ENCODE data around the gene GAP43. TPM values are rescaled to one million over a fixed set of nuclear protein-coding genes. Genes with fewer than 3 reads are reported as not detected.

The GAP43 gene
- total RNA-seq, 1 donor from 2014 or later: 5.7 TPM

GRCh38 chr3:115651087-115651486 is 27.8 kb downstream of the GAP43 start:
- peaks cover 6% of the 10 kb centered on the region for H3K9me3 Mint-ChIP-seq
- no peak for TF ChIP-seq CTCF (IDR thresholded peaks at IDR 0.05; ENCODE audit: unreplicated experiment)

GRCh38 chr3:115651599-115651998 is 28.3 kb downstream of the GAP43 start:
- no peak for DNase-seq (ENCODE audit: low spot score in 2 of 2, unreplicated experiment in 2 of 2)
- Mint-ChIP-seq H3K4me3 (no peak overlapping the region), H3K4me1 (peaks cover 4% of the 10 kb centered on the region), H3K36me3 (no peaks in the 10 kb centered on the region), H3K27me3 (ENCODE audit: low read depth) (no peaks in the 10 kb centered on the region), H3K27ac (no peak overlapping the region), H3K9me3 (peaks cover 6% of the 10 kb centered on the region)
- no peak for TF ChIP-seq CTCF (IDR thresholded peaks at IDR 0.05; ENCODE audit: unreplicated experiment)

More at GRCh38 chr3:115651087-115651486, 27.8 kb downstream of the GAP43 start:
- H3K36me3 Mint-ChIP-seq: no peaks in the 10 kb centered on the region
- DNase-seq (ENCODE audit: low spot score in 2 of 2, unreplicated experiment in 2 of 2): no peak
- H3K27ac Mint-ChIP-seq: no peak overlapping the region
- H3K4me3 Mint-ChIP-seq: no peak overlapping the region
- H3K4me1 Mint-ChIP-seq: peaks cover 4% of the 10 kb centered on the region
- H3K27me3 Mint-ChIP-seq (ENCODE audit: low read depth): no peaks in the 10 kb centered on the region

GRCh38 chr3:115652738-115653137 is 29.4 kb downstream of the GAP43 start:
- no peak for DNase-seq (ENCODE audit: low spot score in 2 of 2, unreplicated experiment in 2 of 2)
- Mint-ChIP-seq H3K4me1 (peaks cover 11% of the 10 kb centered on the region), H3K27ac (no peak overlapping the region), H3K9me3 (no peaks in the 10 kb centered on the region), H3K36me3 (no peaks in the 10 kb centered on the region), H3K27me3 (ENCODE audit: low read depth) (no peaks in the 10 kb centered on the region), H3K4me3 (no peak overlapping the region)
- no peak for TF ChIP-seq CTCF (IDR thresholded peaks at IDR 0.05; ENCODE audit: unreplicated experiment)

GRCh38 chr3:115655761-115656282 is 32.5 kb downstream of the GAP43 start:
- Mint-ChIP-seq H3K36me3 (no peaks in the 10 kb centered on the region), H3K27ac (no peak overlapping the region), H3K27me3 (ENCODE audit: low read depth) (no peaks in the 10 kb centered on the region), H3K4me3 (no peak overlapping the region), H3K9me3 (no peaks in the 10 kb centered on the region), H3K4me1 (peaks cover 32% of the 10 kb centered on the region)
- DNase-seq (ENCODE audit: low spot score in 2 of 2, unreplicated experiment in 2 of 2): no peak
- TF ChIP-seq CTCF (IDR thresholded peaks at IDR 0.05; ENCODE audit: unreplicated experiment): no peak

GRCh38 chr3:115657168-115657567 is 33.9 kb downstream of the GAP43 start:
- Mint-ChIP-seq H3K9me3 (no peaks in the 10 kb centered on the region), H3K27ac (peak overlapping the region; percentile 78), H3K4me3 (peak overlapping the region; percentile 13), H3K27me3 (ENCODE audit: low read depth) (no peaks in the 10 kb centered on the region), H3K4me1 (peaks cover 36% of the 10 kb centered on the region), H3K36me3 (no peaks in the 10 kb centered on the region)
- TF ChIP-seq CTCF (IDR thresholded peaks at IDR 0.05; ENCODE audit: unreplicated experiment): no peak
- DNase-seq (ENCODE audit: low spot score in 2 of 2, unreplicated experiment in 2 of 2): no peak

GRCh38 chr3:115658032-115658336 is 34.7 kb downstream of the GAP43 start:
- peaks cover 36% of the 10 kb centered on the region for H3K4me1 Mint-ChIP-seq
- H3K9me3 Mint-ChIP-seq: no peaks in the 10 kb centered on the region
- no peaks in the 10 kb centered on the region for H3K27me3 Mint-ChIP-seq (ENCODE audit: low read depth)
- TF ChIP-seq CTCF (IDR thresholded peaks at IDR 0.05; ENCODE audit: unreplicated experiment): no peak
- H3K27ac Mint-ChIP-seq: peak overlapping the region; percentile 99
- DNase-seq (ENCODE audit: low spot score in 2 of 2, unreplicated experiment in 2 of 2): no peak
- no peaks in the 10 kb centered on the region for H3K36me3 Mint-ChIP-seq
- H3K4me3 Mint-ChIP-seq: peak overlapping the region; percentile 79
